Thyroid gland (tissue), 4 donors: ENCODE results near the gene ZCRB1.

Experiments used
- POLR2A ChIP-seq, 2 donors: fragments of 450-650 bp; IDR thresholded peaks; one replicate each; pipeline ENCODE4 v1.6.1; 2017; ENCODE audit warnings: antibody characterized with exemption in 2 of 2, mild to moderate bottlenecking in 2 of 2, moderate library complexity in 1 of 2
- TF ChIP-seq, protein P1 (sequence below), 6 experiments: fragments of 200-600 bp in 3 of 6; fragments of 450-650 bp in 3 of 6; sonication (generic) in 3 of 6; IDR thresholded peaks; one replicate each; pipeline ENCODE4 v1.5.1; 2016 to 2019; ENCODE audit warnings: antibody characterized with exemption in 6 of 6, mild to moderate bottlenecking in 2 of 6, inconsistent platforms in 1 of 6, moderate library complexity in 1 of 6

DNA sequence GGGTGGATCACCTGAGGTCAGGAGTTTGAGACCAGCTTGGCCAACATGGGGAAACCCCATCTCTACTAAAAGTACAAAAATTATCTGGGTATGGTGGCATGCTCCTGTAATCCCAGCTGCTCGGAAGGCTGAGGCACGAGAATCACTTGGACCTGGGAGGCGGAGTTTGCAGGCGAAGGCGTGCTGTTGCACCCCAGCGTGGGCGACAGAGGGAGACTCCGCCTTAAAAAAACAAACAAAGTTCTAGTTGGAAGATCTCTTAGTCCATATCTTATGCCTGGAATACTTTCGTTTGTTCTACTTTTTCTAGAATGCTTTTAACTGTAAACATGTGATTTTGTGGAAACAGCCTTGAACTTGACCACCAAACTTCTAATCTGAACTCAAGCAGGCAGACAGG lies 38.8 kb upstream of the ZCRB1 start:
- TF ChIP-seq, protein P1, sequence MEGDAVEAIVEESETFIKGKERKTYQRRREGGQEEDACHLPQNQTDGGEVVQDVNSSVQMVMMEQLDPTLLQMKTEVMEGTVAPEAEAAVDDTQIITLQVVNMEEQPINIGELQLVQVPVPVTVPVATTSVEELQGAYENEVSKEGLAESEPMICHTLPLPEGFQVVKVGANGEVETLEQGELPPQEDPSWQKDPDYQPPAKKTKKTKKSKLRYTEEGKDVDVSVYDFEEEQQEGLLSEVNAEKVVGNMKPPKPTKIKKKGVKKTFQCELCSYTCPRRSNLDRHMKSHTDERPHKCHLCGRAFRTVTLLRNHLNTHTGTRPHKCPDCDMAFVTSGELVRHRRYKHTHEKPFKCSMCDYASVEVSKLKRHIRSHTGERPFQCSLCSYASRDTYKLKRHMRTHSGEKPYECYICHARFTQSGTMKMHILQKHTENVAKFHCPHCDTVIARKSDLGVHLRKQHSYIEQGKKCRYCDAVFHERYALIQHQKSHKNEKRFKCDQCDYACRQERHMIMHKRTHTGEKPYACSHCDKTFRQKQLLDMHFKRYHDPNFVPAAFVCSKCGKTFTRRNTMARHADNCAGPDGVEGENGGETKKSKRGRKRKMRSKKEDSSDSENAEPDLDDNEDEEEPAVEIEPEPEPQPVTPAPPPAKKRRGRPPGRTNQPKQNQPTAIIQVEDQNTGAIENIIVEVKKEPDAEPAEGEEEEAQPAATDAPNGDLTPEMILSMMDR (IDR thresholded peaks at IDR 0.05) = no peak
- no peak for TF ChIP-seq POLR2A (IDR thresholded peaks at IDR 0.05)
